ENCODE data around the gene BCR.

BCR gene

GRCh38 chr22:23277583-23278295 lies 97.4 kb downstream of the BCR start:
- no peak for DNase-seq

- no peak for DNase-seq
Observed at GRCh38 chr22:23278883-23279675, 98.8 kb downstream of the BCR start.

GRCh38 chr22:23279781-23280180 lies 99.5 kb downstream of the BCR start:
- DNase-seq, result no peak

DNA sequence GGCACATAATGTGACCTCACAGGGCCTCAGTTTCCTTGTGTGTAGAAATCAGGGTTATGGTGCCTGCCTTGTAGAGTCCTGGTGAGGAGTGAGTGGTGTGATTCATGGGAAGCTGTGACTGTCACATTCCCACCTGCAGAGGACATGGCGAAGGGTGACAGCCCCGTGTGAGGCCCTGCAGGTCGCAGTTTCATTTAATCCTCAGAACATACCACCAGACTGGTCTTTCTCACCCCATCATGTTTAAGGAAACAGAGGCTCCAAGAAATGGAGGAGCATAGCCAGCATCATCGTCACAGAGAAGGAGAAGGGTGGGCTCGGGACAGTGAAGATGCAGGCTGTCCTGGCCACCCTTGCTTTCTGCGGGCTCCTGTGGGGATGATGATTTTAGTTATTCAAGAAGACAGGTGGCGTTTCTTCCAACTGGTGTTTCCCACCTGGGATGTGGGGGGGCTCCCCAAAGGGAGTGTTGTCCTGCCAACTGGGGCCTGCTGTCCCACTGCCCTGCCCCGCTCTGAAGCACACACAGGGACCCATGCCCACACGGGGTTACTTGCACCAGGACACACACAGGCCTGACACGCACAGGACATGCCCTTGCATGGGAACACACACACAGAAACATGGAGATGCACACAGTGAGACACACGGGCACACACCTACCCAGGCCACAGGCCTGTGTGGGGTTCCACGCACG lies 100.2 kb downstream of the BCR start:
- no peak for DNase-seq

- no peak for DNase-seq
Observed at GRCh38 chr22:23281053-23281405, 100.7 kb downstream of the BCR start.

DNA sequence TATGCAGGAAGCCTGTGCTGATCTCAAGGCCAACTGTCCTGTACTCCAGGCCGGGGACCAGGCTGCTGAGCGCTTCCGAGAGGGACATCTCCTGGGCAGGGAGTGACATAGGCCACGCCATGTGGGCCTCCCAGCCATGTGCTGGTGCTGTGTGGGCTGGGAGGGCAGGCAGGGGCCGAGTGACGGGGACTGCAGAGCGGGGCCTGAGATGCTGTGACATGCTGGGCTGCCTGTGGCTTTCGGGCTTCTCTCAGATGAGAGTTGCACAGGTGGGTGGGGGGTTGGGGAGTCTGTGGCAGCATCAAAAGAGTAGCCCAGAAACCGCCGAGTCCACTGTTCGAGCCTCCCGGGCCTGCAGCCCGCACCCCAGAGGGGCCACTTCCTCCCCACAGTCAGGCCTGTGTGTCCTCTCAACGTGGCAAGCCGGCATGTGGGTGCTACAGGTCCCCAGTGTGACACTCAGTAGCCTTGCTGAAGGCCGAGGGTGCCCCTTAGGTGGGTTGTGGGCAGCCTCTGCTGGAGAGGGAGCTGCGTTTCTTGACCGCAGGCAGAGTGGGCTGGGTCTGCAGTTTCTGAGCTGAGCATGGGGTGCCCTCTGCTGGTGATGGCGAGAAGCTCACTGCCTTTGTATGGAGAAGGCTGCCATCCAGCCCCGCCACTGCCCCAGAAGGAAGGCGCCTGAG lies 101.2 kb downstream of the BCR start:
- peak; percentile 37 to 72 for DNase-seq

DNA sequence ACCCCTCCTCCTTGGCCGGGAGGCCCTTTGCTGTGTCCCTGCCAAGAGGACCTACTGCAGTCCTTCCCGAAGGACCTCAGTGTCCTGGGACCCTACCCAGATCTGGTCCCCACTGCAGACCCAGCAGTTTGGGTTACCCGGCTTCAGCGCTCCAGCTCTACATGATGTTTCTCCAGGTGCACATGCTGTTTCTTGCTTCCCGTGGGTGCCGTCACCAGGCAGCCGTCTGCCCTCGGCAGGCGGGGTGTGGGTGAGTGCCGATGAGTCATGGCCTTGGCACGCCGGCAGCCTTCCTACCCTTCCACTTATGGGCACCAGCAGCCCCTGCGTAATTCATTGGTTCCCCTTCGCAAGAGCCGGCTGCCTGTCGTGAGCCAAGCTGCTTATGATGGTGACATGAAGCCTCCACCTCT lies 101.8 kb downstream of the BCR start:
- no peak for DNase-seq

- no peak for DNase-seq
Observed at GRCh38 chr22:23282516-23282915, 102.2 kb downstream of the BCR start.

DNA sequence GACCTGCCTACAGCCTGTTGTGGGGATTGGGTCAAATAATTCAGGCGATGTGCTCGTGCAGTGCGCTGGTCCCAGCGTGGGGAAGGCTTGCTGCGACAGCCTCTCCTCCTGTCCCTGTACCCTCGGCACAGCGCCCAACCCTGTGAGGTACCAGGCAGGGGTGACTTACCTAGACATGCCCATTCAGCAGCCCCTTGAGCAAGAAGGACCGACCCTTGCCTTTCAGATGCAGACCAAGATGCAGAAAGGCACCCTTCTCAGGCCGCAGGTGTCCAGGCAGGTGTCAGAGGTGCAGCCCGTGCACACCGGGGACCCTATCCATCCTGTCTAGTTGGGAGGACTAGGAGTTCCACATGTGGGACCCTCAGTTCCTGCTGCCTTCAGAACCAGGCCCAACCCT lies 102.7 kb downstream of the BCR start:
- DNase-seq, result no peak

DNA sequence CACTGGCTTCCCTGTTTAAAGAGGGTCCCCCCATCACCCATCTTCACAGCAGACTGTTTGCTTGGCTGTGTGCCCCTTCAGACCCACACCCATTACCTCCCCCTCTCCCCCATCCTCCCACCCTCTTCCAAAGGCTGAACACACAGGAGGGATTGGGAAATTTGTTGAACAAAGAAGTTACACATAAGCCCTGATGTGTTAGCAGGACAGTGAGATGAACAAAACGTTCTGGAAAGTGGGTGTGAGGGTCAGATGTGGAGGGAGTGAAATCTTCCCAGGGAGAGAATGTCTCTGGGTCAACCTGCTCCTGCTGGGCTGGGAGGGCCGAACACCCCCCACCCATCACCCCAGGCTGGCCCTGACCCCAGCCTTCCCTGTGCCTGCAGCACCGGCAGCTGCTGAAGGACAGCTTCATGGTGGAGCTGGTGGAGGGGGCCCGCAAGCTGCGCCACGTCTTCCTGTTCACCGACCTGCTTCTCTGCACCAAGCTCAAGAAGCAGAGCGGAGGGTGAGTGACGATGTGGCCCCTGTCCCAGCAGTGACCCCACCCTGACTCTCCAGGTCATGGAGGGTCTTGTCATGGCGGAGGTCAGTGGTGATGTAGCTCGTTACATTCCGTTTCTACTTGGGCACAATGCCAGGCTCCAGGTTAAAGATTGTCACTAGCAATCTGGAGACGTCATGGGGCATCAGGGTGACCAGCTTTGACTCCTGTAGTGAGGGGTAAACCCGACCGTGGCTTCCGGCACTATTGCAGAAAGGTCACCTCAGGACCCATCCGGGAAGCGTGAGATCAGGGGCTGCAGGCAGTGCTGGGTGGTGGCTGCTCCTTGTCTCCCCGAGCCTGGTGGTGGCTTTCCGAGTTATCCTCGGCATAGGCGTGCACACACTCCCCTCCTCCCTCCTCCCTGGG lies 103.5 kb downstream of the BCR start:
- no peak for DNase-seq

- no peak for DNase-seq
Observed at GRCh38 chr22:23284504-23285033, 104.3 kb downstream of the BCR start.

DNA sequence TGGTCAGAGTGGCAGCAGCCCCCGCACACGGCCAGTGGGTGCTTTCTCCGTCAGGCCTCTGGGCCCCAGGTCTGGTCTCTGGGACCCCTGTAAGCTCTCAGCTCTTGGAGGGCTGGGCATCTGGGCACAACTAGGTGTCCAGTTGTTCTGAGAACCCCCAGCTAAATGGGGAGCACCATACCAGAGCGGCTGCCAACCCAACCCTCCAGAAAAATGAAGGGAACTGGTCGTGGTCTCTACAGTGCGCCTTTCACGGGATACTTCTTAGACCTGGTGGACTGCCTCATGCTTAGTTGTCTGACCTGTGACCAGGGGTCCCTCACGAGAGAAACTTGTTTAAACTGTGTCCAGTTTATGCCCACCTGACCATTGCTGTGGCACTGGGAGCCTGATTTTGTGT lies 104.9 kb downstream of the BCR start:
- DNase-seq, result no peak

DNA sequence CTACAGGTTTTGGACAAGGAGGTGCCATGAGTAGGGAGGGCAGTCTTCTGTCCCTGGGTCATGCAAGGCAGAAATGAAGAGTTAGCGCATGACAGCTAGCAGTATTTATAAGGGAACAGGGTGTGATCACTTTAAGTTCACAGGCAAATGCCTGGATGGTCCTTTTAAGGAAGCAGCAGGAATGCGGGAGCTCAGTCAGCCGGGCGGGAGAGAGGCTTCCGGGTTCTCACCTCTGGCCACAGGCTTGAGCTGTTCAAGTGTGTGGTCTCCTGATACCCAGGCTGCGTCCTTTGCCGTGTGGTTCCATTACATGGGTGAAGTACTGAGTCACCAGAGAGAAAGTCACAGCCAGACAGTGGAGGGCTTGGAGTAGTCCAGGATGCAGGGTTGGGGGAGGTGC lies 105.4 kb downstream of the BCR start:
- no peak for DNase-seq

DNA sequence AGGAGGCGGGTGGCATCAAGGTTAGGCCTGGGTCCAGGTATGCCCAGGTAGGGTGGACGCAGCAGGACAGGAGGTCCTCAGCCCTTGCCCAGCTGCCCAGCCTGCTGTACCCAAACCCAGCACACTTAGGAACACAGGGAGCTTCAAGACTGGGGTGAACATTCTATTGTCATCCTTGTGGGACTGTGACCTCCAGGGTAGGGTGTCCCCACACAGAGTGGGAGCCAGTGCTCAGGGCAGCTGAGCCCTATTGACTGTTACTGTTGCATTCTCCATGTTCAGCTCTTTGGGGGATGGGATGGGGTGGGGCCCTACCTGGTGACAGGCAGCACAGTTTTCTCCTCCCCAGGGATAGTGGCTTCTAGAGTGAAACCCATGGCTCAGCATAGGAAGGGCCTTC lies 106.0 kb downstream of the BCR start:
- no peak for DNase-seq

DNA sequence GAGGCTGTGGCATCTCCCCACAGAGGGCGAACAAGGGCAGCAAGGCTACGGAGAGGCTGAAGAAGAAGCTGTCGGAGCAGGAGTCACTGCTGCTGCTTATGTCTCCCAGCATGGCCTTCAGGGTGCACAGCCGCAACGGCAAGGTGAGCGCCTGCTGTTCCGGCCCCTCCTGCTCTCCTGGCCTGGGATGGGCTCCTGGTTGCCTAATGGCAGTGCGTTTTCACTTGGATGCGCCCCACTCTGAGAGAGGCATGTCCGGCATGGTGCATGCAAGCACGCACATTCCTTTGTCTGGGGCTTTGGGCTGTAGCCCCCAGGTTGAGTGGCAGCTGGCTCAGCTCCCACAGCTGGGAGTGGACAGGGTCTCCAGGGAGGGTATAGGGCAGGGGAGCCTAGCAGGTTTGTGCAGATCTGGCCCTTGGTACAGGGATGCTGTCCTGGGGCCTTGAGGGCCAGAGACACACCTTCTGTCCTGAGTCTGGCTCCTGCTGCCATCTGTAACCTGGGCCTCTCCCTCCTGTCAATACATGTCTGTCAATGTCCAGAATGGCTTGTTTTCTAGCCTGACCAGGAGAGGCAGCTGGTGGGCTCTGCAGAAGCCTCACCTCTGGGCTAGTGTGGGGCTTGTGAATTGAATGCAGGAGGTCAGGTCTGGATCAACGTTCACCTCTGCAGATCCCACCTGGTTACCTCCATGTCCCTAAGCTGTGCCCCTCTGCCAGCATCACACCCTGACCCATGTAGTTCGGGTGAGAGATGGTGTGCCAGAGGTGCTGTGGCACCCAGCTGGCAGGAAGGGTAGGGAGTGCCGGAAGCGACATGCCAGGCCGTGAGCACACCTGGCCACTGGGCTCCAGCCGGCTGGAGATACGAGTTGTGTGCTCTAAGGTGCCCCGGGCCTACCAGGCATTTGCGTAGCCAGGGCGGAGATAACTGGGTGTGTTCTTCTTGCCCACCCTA lies 107.1 kb downstream of the BCR start:
- no peak for DNase-seq

GRCh38 chr22:23288301-23289129 lies 108.2 kb downstream of the BCR start:
- DNase-seq, result no peak

GRCh38 chr22:23289130-23289503 lies 108.8 kb downstream of the BCR start:
- DNase-seq, result no peak

DNA sequence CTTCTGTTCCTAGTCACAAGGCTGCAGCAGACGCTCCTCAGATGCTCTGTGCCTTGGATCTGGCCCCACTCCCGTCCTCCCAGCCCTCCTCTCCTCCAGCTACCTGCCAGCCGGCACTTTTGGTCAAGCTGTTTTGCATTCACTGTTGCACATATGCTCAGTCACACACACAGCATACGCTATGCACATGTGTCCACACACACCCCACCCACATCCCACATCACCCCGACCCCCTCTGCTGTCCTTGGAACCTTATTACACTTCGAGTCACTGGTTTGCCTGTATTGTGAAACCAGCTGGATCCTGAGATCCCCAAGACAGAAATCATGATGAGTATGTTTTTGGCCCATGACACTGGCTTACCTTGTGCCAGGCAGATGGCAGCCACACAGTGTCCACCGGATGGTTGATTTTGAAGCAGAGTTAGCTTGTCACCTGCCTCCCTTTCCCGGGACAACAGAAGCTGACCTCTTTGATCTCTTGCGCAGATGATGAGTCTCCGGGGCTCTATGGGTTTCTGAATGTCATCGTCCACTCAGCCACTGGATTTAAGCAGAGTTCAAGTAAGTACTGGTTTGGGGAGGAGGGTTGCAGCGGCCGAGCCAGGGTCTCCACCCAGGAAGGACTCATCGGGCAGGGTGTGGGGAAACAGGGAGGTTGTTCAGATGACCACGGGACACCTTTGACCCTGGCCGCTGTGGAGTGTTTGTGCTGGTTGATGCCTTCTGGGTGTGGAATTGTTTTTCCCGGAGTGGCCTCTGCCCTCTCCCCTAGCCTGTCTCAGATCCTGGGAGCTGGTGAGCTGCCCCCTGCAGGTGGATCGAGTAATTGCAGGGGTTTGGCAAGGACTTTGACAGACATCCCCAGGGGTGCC lies 109.8 kb downstream of the BCR start:
- DNase-seq, result peak; percentile 7 to 43

Data from NCI-H526 (cell line).